ENCODE results near the gene VCAN. TPM values are rescaled to one million over a fixed set of nuclear protein-coding genes. Genes with fewer than 3 reads are reported as not detected.

Gene VCAN
- 42.0 and 47.8 TPM in 2 replicates for polyA plus RNA-seq (2011; rRNA removed)
- polyA plus RNA-seq (2012; cell fraction: cytosol; rRNA removed): 1.9 and 2.5 TPM in 2 replicates
- 11.0 and 11.6 TPM in 2 replicates for polyA plus RNA-seq (2012; cell fraction: nucleus; rRNA removed)
- 20.1 to 26.0 TPM (median 21.1 TPM) in 3 replicates for polyA plus RNA-seq (2017; fragmentation: RNase III; extraction: RNeasy Plus Mini Kit Qiagen cat#74134 plus additional on column Dnase treatment)
- 104 and 116 TPM in 2 replicates for polyA minus RNA-seq (2011; rRNA and poly(A)+ RNA removed)

- 0 out of 6 replicates have a peak, but pooled peaks of 1 of the 2 experiments have one; percentile 4 for ATAC-seq
- Histone ChIP-seq H3K4me2 (peak within 1 kb of the TSS; percentile 89), H3K4me1 (peaks cover 9% of the 10 kb centered on the region), H3K27ac (peak within 1 kb of the TSS; percentile 78 to 85), H3K9me3 (no peaks in the 10 kb centered on the region), H3K4me3 (peak within 1 kb of the TSS; percentile 56)
- no peak for FAIRE-seq
- DNase-seq (ENCODE audit: low read depth in 1 of 2, low spot score in 1 of 2): peak; percentile 40 to 47
- CTCF ChIA-PET: interaction anchor here (0.7 to 1.0 kb wide), 2 partner anchors 240 to 323 kb away, joined by 3 to 4 read pairs; no protein-coding TSS in a partner anchor
- POLR2A ChIA-PET: interaction anchor here (0.6 to 1.3 kb wide), 3 partner anchors 21 to 394 kb away, joined by 3 to 4 read pairs (median 4); partner anchors contain the start of genes TMEM167A and XRCC4
- WGBS (ENCODE audit: missing lambda C conversion rate): 1% methylated on average over 38 of the region's 43 CpGs
- TF ChIP-seq RNF2 (IDR thresholded peaks at IDR 0.05; ENCODE audit: borderline replicate concordance, low read depth) (peak; percentile 89), POLR2A (IDR thresholded peaks at IDR 0.05; ENCODE audit: low read length) (peak; percentile 27; the same call in 1 of the 2 replicates)
- TF ChIP-seq, protein P1, sequence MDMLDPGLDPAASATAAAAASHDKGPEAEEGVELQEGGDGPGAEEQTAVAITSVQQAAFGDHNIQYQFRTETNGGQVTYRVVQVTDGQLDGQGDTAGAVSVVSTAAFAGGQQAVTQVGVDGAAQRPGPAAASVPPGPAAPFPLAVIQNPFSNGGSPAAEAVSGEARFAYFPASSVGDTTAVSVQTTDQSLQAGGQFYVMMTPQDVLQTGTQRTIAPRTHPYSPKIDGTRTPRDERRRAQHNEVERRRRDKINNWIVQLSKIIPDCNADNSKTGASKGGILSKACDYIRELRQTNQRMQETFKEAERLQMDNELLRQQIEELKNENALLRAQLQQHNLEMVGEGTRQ (IDR thresholded peaks at IDR 0.05): no peak
These were observed at the start of gene VCAN for GRCh38 chr5:83471405-83472212. Gene VCAN, plus strand, starts transcription at chr5:83471744. Its CDS starts 11,775 bp downstream, at chr5:83483519.

DNA sequence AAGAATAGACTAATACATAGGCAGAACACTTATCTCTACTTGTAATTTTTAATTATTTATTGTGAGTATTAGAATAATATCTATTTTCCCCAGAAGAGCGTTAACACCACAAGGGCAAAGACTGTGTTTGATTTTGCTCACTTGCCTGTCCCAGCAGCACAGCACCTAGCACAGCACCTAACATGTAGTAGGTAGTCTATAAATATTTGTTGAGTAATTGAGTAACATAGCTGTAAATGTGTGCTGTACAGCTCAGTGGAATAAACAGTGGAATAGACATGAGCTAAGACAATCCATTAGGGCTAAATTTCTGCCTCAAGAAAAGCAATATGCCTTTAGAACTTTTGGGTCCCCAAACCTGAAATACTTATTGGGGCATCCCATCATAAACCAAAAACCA is 49.3 kb upstream of the VCAN start:
- DNase-seq (ENCODE audit: low read depth in 1 of 2, low spot score in 1 of 2) (no peak), ATAC-seq (no peak), FAIRE-seq (no peak)
- Histone ChIP-seq H3K4me1 (no peaks in the 10 kb centered on the region), H3K27ac (no peak overlapping the region), H3K4me3 (no peak overlapping the region), H3K4me2 (no peak overlapping the region), H3K9me3 (no peaks in the 10 kb centered on the region)
- TF ChIP-seq RFX5 (IDR thresholded peaks at IDR 0.05) (no peak), KDM5A (IDR thresholded peaks at IDR 0.05) (no peak), HEYL (CRISPR knock-in tag; IDR thresholded peaks at IDR 0.05) (no peak), EP300 (IDR thresholded peaks at IDR 0.05) (no peak), MYC (IDR thresholded peaks at IDR 0.05; ENCODE audit: borderline replicate concordance, low read length) (no peak), HMGXB4 (CRISPR knock-in tag; IDR thresholded peaks at IDR 0.05; ENCODE audit: borderline replicate concordance) (no peak), CHD2 (IDR thresholded peaks at IDR 0.05; ENCODE audit: low read length, partially characterized antibody) (no peak), POLR2A (IDR thresholded peaks at IDR 0.05; ENCODE audit: low read length) (no peak), ZSCAN20 (CRISPR knock-in tag; IDR thresholded peaks at IDR 0.05) (no peak), JUN (IDR thresholded peaks at IDR 0.05) (no peak), FOSB (CRISPR knock-in tag; IDR thresholded peaks at IDR 0.05) (no peak), NPAS2 (CRISPR knock-in tag; IDR thresholded peaks at IDR 0.05; ENCODE audit: borderline replicate concordance) (no peak), GATA3 (IDR thresholded peaks at IDR 0.05; ENCODE audit: borderline replicate concordance) (no peak), FOSL2 (IDR thresholded peaks at IDR 0.05) (no peak), FOSL2 (CRISPR knock-in tag; IDR thresholded peaks at IDR 0.05) (no peak)
- TF ChIP-seq, protein P2, sequence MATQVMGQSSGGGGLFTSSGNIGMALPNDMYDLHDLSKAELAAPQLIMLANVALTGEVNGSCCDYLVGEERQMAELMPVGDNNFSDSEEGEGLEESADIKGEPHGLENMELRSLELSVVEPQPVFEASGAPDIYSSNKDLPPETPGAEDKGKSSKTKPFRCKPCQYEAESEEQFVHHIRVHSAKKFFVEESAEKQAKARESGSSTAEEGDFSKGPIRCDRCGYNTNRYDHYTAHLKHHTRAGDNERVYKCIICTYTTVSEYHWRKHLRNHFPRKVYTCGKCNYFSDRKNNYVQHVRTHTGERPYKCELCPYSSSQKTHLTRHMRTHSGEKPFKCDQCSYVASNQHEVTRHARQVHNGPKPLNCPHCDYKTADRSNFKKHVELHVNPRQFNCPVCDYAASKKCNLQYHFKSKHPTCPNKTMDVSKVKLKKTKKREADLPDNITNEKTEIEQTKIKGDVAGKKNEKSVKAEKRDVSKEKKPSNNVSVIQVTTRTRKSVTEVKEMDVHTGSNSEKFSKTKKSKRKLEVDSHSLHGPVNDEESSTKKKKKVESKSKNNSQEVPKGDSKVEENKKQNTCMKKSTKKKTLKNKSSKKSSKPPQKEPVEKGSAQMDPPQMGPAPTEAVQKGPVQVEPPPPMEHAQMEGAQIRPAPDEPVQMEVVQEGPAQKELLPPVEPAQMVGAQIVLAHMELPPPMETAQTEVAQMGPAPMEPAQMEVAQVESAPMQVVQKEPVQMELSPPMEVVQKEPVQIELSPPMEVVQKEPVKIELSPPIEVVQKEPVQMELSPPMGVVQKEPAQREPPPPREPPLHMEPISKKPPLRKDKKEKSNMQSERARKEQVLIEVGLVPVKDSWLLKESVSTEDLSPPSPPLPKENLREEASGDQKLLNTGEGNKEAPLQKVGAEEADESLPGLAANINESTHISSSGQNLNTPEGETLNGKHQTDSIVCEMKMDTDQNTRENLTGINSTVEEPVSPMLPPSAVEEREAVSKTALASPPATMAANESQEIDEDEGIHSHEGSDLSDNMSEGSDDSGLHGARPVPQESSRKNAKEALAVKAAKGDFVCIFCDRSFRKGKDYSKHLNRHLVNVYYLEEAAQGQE (IDR thresholded peaks at IDR 0.05): no peak
- TF ChIP-seq, protein P3, sequence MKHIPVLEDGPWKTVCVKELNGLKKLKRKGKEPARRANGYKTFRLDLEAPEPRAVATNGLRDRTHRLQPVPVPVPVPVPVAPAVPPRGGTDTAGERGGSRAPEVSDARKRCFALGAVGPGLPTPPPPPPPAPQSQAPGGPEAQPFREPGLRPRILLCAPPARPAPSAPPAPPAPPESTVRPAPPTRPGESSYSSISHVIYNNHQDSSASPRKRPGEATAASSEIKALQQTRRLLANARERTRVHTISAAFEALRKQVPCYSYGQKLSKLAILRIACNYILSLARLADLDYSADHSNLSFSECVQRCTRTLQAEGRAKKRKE (CRISPR knock-in tag; IDR thresholded peaks at IDR 0.05; ENCODE audit: low read depth): no peak
- 87% methylated on average over 1 of the region's 1 CpG for WGBS (ENCODE audit: missing lambda C conversion rate)
- CTCF ChIA-PET: no interaction called here
- POLR2A ChIA-PET: no interaction called here
